ENCODE data around the gene GJA3.

Gene GJA3

GRCh38 chr13:20124303-20124702, 36.5 kb downstream of the GJA3 start:
- H3K4me1 ChIP-seq (ENCODE audit: low read depth, poor library complexity, severe bottlenecking): peaks cover 28% of the 10 kb centered on the region
- no peak overlapping the region for H3K4me3 ChIP-seq (IDR thresholded peaks at IDR 0.05; ENCODE audit: insufficient read depth, low read depth, low read length)
- no peak overlapping the region for H3K9ac ChIP-seq
- H3K27me3 ChIP-seq (ENCODE audit: insufficient read depth, low read depth): no peaks in the 10 kb centered on the region
- TF ChIP-seq CTCF (conservative IDR thresholded peaks at IDR 0.05; ENCODE audit: low read depth, low read length): no peak
- no peak overlapping the region for H3K27ac ChIP-seq
- no peaks in the 10 kb centered on the region for H4K20me1 ChIP-seq (ENCODE audit: insufficient read depth)
- H2AFZ ChIP-seq (ENCODE audit: low read depth): no peak overlapping the region
- no peaks in the 10 kb centered on the region for H3K79me2 ChIP-seq (ENCODE audit: insufficient read depth, low read depth)
- no peaks in the 10 kb centered on the region for H3K36me3 ChIP-seq (ENCODE audit: insufficient read depth)
- H3K4me2 ChIP-seq: no peak overlapping the region

GRCh38 chr13:20121159-20121525, 39.7 kb downstream of the GJA3 start:
- H3K9ac ChIP-seq: no peak overlapping the region
- H3K4me3 ChIP-seq (IDR thresholded peaks at IDR 0.05; ENCODE audit: insufficient read depth, low read depth, low read length): no peak overlapping the region
- H3K27ac ChIP-seq: no peak overlapping the region

GRCh38 chr13:20119960-20120359, 40.9 kb downstream of the GJA3 start:
- Histone ChIP-seq H3K27ac (no peak overlapping the region), H3K27me3 (ENCODE audit: insufficient read depth, low read depth) (no peaks in the 10 kb centered on the region), H3K4me2 (no peak overlapping the region), H3K36me3 (ENCODE audit: insufficient read depth) (no peaks in the 10 kb centered on the region), H4K20me1 (ENCODE audit: insufficient read depth) (no peaks in the 10 kb centered on the region), H3K4me1 (ENCODE audit: low read depth, poor library complexity, severe bottlenecking) (peaks cover under 1% of the 10 kb centered on the region), H3K79me2 (ENCODE audit: insufficient read depth, low read depth) (no peaks in the 10 kb centered on the region), H2AFZ (ENCODE audit: low read depth) (no peak overlapping the region), H3K4me3 (IDR thresholded peaks at IDR 0.05; ENCODE audit: insufficient read depth, low read depth, low read length) (no peak overlapping the region), H3K9ac (no peak overlapping the region)
- TF ChIP-seq CTCF (conservative IDR thresholded peaks at IDR 0.05; ENCODE audit: low read depth, low read length): no peak

More at GRCh38 chr13:20121159-20121525, 39.7 kb downstream of the GJA3 start:
- H4K20me1 ChIP-seq (ENCODE audit: insufficient read depth): no peaks in the 10 kb centered on the region
- peaks cover 12% of the 10 kb centered on the region for H3K4me1 ChIP-seq (ENCODE audit: low read depth, poor library complexity, severe bottlenecking)
- no peaks in the 10 kb centered on the region for H3K36me3 ChIP-seq (ENCODE audit: insufficient read depth)
- no peaks in the 10 kb centered on the region for H3K79me2 ChIP-seq (ENCODE audit: insufficient read depth, low read depth)
- no peaks in the 10 kb centered on the region for H3K27me3 ChIP-seq (ENCODE audit: insufficient read depth, low read depth)
- no peak overlapping the region for H2AFZ ChIP-seq (ENCODE audit: low read depth)
- no peak overlapping the region for H3K4me2 ChIP-seq
- TF ChIP-seq CTCF (conservative IDR thresholded peaks at IDR 0.05; ENCODE audit: low read depth, low read length): no peak

GRCh38 chr13:20118268-20119140, 42.3 kb downstream of the GJA3 start:
- Histone ChIP-seq H3K9ac (peak overlapping the region; percentile 27; the same call in 1 of the 2 replicates), H3K36me3 (ENCODE audit: insufficient read depth) (no peaks in the 10 kb centered on the region), H3K4me1 (ENCODE audit: low read depth, poor library complexity, severe bottlenecking) (no peaks in the 10 kb centered on the region), H3K79me2 (ENCODE audit: insufficient read depth, low read depth) (no peaks in the 10 kb centered on the region), H2AFZ (ENCODE audit: low read depth) (peak overlapping the region; percentile 73; the same call in 1 of the 2 replicates), H3K4me3 (IDR thresholded peaks at IDR 0.05; ENCODE audit: insufficient read depth, low read depth, low read length) (no peak overlapping the region), H3K4me2 (peak overlapping the region; percentile 36; the same call in 1 of the 2 replicates), H4K20me1 (ENCODE audit: insufficient read depth) (no peaks in the 10 kb centered on the region), H3K27ac (no peak overlapping the region), H3K27me3 (ENCODE audit: insufficient read depth, low read depth) (no peaks in the 10 kb centered on the region)
- no peak for TF ChIP-seq CTCF (conservative IDR thresholded peaks at IDR 0.05; ENCODE audit: low read depth, low read length)
